Measurements from ENCODE around the gene ISOC2.
A peak's percentile ranks its signal among the peaks of the same experiment; 100 is the strongest.

Gene ISOC2

GRCh38 chr19:55489711-55490477 lies 28.5 kb upstream of the ISOC2 start:
- no peak for DNase-seq (ENCODE audit: low read depth in 2 of 2)

GRCh38 chr19:55488986-55489710 lies 27.7 kb upstream of the ISOC2 start:
- no peak for DNase-seq (ENCODE audit: low read depth in 2 of 2)

- no peak for DNase-seq (ENCODE audit: low read depth in 2 of 2)
Observed at GRCh38 chr19:55487924-55488687, 26.7 kb upstream of the ISOC2 start, which contains the start of gene SSC5D. TSS of gene SSC5D (plus strand) at chr19:55488436. CDS start at chr19:55488590, 154 bp downstream.

- peak; percentile 55 to 58 for DNase-seq (ENCODE audit: low read depth in 2 of 2)
Observed at GRCh38 chr19:55486971-55487923, 25.8 kb upstream of the ISOC2 start.

GRCh38 chr19:55486043-55486970 lies 24.9 kb upstream of the ISOC2 start:
- DNase-seq (ENCODE audit: low read depth in 2 of 2): no peak

- no peak for DNase-seq (ENCODE audit: low read depth in 2 of 2)
Observed at GRCh38 chr19:55485439-55486011, 24.1 kb upstream of the ISOC2 start.

- peak; percentile 47 to 49 for DNase-seq (ENCODE audit: low read depth in 2 of 2)
Observed at GRCh38 chr19:55484593-55485438, 23.4 kb upstream of the ISOC2 start, which contains the start of gene NAT14. TSS of gene NAT14 (plus strand) at chr19:55485188. CDS start at chr19:55485709, 521 bp downstream.

- no peak for DNase-seq (ENCODE audit: low read depth in 2 of 2)
Observed at GRCh38 chr19:55483706-55484592, 22.5 kb upstream of the ISOC2 start.

- no peak for DNase-seq (ENCODE audit: low read depth in 2 of 2)
Observed at GRCh38 chr19:55482967-55483705, 21.7 kb upstream of the ISOC2 start.

GRCh38 chr19:55482156-55482961 lies 20.9 kb upstream of the ISOC2 start:
- DNase-seq (ENCODE audit: low read depth in 2 of 2): no peak

- DNase-seq (ENCODE audit: low read depth in 2 of 2): no peak
Observed at GRCh38 chr19:55481794-55482155, 20.3 kb upstream of the ISOC2 start.

GRCh38 chr19:55481148-55481793 lies 19.8 kb upstream of the ISOC2 start:
- no peak for DNase-seq (ENCODE audit: low read depth in 2 of 2)

- DNase-seq (ENCODE audit: low read depth in 2 of 2): no peak
Observed at GRCh38 chr19:55479451-55480230, 18.2 kb upstream of the ISOC2 start.

- DNase-seq (ENCODE audit: low read depth in 2 of 2): no peak
Observed at GRCh38 chr19:55479045-55479444, 17.6 kb upstream of the ISOC2 start.

- DNase-seq (ENCODE audit: low read depth in 2 of 2): no peak
Observed at GRCh38 chr19:55478364-55478763, 16.9 kb upstream of the ISOC2 start.
